HFFc6 (cell line): ENCODE results near the gene TPSG1. TPM values are rescaled to one million over a fixed set of nuclear protein-coding genes. Genes with fewer than 3 reads are reported as not detected.

ENCODE experiments used
- DNase-seq: peaks from one replicate; pipeline ENCODE4 v3.0.0-alpha.2; 2018
- H3K27ac Mint-ChIP-seq: 2 replicates; pipeline ENCODE4 v1.8.0; 2020; ENCODE audit warnings: mild to moderate bottlenecking, mixed read lengths
- H3K27me3 Mint-ChIP-seq: 2 replicates; pipeline ENCODE4 v1.8.0; 2021; ENCODE audit warnings: mild to moderate bottlenecking, moderate library complexity, mixed read lengths; ENCODE audit not compliant: insufficient read depth
- H3K36me3 Mint-ChIP-seq: 2 replicates; pipeline ENCODE4 v1.8.0; 2021; ENCODE audit warnings: low read depth, mixed read lengths
- H3K4me1 Mint-ChIP-seq: 2 replicates; pipeline ENCODE4 v1.8.0; 2020; ENCODE audit warnings: low read depth, mixed read lengths
- H3K4me3 Mint-ChIP-seq: 2 replicates; pipeline ENCODE4 v1.8.0; 2020; ENCODE audit warnings: mild to moderate bottlenecking, moderate library complexity, mixed read lengths
- H3K9me3 Mint-ChIP-seq: 2 replicates; pipeline ENCODE4 v1.8.0; 2020; ENCODE audit warnings: mild to moderate bottlenecking, mixed read lengths
- CTCF ChIP-seq: fragments of 200-600 bp; sonication (generic); IDR thresholded peaks from 2 replicates; pipeline ENCODE4 v1.5.0; 2021; ENCODE audit warnings: antibody characterized with exemption, mild to moderate bottlenecking
- total RNA-seq, 6 experiments: library from RNA; stranded (reverse); fragmentation: NEBNext Ultra II Directional; extraction: Animal tissue kit (Norgen Biotek cat#: 25700); gene quantifications; 2 replicates in 1 of 6; 3 replicates in 5 of 6; pipeline ENCODE4 v1.2.3, GENCODE V29; 2021

Gene TPSG1
- total RNA-seq, 6 experiments from 2014 or later: 0.23 TPM; not detected in 5

- Mint-ChIP-seq H3K36me3 (no peaks in the 10 kb centered on the region; the same call in 1 of the 2 replicates), H3K27me3 (peaks cover 14% of the 10 kb centered on the region), H3K4me3 (no peak overlapping the region), H3K4me1 (no peaks in the 10 kb centered on the region), H3K27ac (no peak overlapping the region), H3K9me3 (peaks cover 13% of the 10 kb centered on the region; the same call in 1 of the 2 replicates)
- no peak for DNase-seq
- no peak for TF ChIP-seq CTCF
Measured at GRCh38 chr16:1265826-1266225, 40.8 kb upstream of the TPSG1 start.

- Mint-ChIP-seq H3K27ac (no peak overlapping the region), H3K27me3 (peaks cover 18% of the 10 kb centered on the region)
- TF ChIP-seq CTCF: no peak
Measured at GRCh38 chr16:1265090-1265630, 40.1 kb upstream of the TPSG1 start.

GRCh38 chr16:1264345-1265089 is 39.4 kb upstream of the TPSG1 start:
- H3K4me3 Mint-ChIP-seq: no peak overlapping the region
- no peak for TF ChIP-seq CTCF
- no peaks in the 10 kb centered on the region for H3K4me1 Mint-ChIP-seq
- DNase-seq: no peak
- H3K27me3 Mint-ChIP-seq: peaks cover 16% of the 10 kb centered on the region
- H3K27ac Mint-ChIP-seq: no peak overlapping the region
- H3K36me3 Mint-ChIP-seq: no peaks in the 10 kb centered on the region; the same call in 1 of the 2 replicates
- H3K9me3 Mint-ChIP-seq: peaks cover 13% of the 10 kb centered on the region; the same call in 1 of the 2 replicates

More at GRCh38 chr16:1265090-1265630, 40.1 kb upstream of the TPSG1 start:
- H3K4me1 Mint-ChIP-seq: no peaks in the 10 kb centered on the region
- H3K36me3 Mint-ChIP-seq: no peaks in the 10 kb centered on the region; the same call in 1 of the 2 replicates
- H3K9me3 Mint-ChIP-seq: peaks cover 13% of the 10 kb centered on the region; the same call in 1 of the 2 replicates
- H3K4me3 Mint-ChIP-seq: no peak overlapping the region
- no peak for DNase-seq

- H3K27ac Mint-ChIP-seq: no peak overlapping the region
- H3K4me3 Mint-ChIP-seq: no peak overlapping the region
- TF ChIP-seq CTCF: no peak
- H3K27me3 Mint-ChIP-seq: peaks cover 18% of the 10 kb centered on the region
- no peaks in the 10 kb centered on the region for H3K4me1 Mint-ChIP-seq
- no peak for DNase-seq
- no peaks in the 10 kb centered on the region; the same call in 1 of the 2 replicates for H3K36me3 Mint-ChIP-seq
- H3K9me3 Mint-ChIP-seq: peaks cover 13% of the 10 kb centered on the region; the same call in 1 of the 2 replicates
Measured at GRCh38 chr16:1263591-1264344, 38.7 kb upstream of the TPSG1 start.

GRCh38 chr16:1262846-1263221 is 37.8 kb upstream of the TPSG1 start:
- Mint-ChIP-seq H3K9me3 (peaks cover 13% of the 10 kb centered on the region; the same call in 1 of the 2 replicates), H3K4me3 (no peak overlapping the region), H3K36me3 (no peaks in the 10 kb centered on the region; the same call in 1 of the 2 replicates), H3K27ac (no peak overlapping the region), H3K4me1 (no peaks in the 10 kb centered on the region), H3K27me3 (peaks cover 20% of the 10 kb centered on the region)
- DNase-seq: no peak
- TF ChIP-seq CTCF: no peak
